Sigmoid colon (tissue), 4 donors: ENCODE measurements around the gene CORO1C.

ENCODE experiments used
- CTCF ChIP-seq, 4 experiments: fragments of 450-650 bp in 3 of 4; fragments of 200-600 bp in 1 of 4; IDR thresholded peaks; one replicate each; pipeline ENCODE4 v1.5.1; 2016 to 2019; ENCODE audit warnings: antibody characterized with exemption in 4 of 4, mild to moderate bottlenecking in 3 of 4, moderate library complexity in 2 of 4
- EP300 ChIP-seq, 4 donors: sonication (generic); formaldehyde crosslinking; IDR thresholded peaks; one replicate each; pipeline ENCODE4 v1.6.1; 2017; ENCODE audit warnings: antibody characterized with exemption in 4 of 4
- POLR2A ChIP-seq, 2 donors: fragments of 450-650 bp; IDR thresholded peaks; one replicate each; pipeline ENCODE4 v1.6.1; 2016; ENCODE audit warnings: antibody characterized with exemption in 2 of 2, mild to moderate bottlenecking in 2 of 2, moderate library complexity in 2 of 2
- POLR2AphosphoS5 ChIP-seq, 4 donors: sonication (generic); formaldehyde crosslinking; IDR thresholded peaks; one replicate each; pipeline ENCODE4 v1.6.1; 2017; ENCODE audit warnings: antibody characterized with exemption in 4 of 4

GRCh38 chr12:108761226-108761625, 29.9 kb upstream of the CORO1C start:
- TF ChIP-seq CTCF (IDR thresholded peaks at IDR 0.05) (no peak), POLR2A (IDR thresholded peaks at IDR 0.05) (no peak), POLR2AphosphoS5 (IDR thresholded peaks at IDR 0.05) (no peak), EP300 (IDR thresholded peaks at IDR 0.05) (no peak)
